HG03039 (cell line): ENCODE results near the gene SOCS2.

Experiments
- ATAC-seq: cut with Tn5 transposase; IDR thresholded peaks from one replicate; pipeline ENCODE4 v1.9.1; 2021; ENCODE audit warnings: mild to moderate bottlenecking, moderate library complexity; ENCODE audit not compliant: unreplicated experiment

Gene SOCS2

GRCh38 chr12:93626160-93626559 lies 53.7 kb downstream of the SOCS2 start:
- ATAC-seq: no peak
